ES-I3 (cell line): ENCODE measurements around the gene POPDC3.

Experiments
- H3K36me3 ChIP-seq: 2 replicates; pipeline ENCODE4 v1.6.1; 2013; ENCODE audit warnings: mild to moderate bottlenecking, low read length, control low read depth, moderate library complexity; ENCODE audit not compliant: insufficient read depth
- H3K4me1 ChIP-seq: 2 replicates; pipeline ENCODE4 v1.6.1; 2013; ENCODE audit warnings: mild to moderate bottlenecking, control low read depth, low read length; ENCODE audit not compliant: insufficient read depth
- H3K9ac ChIP-seq: 2 replicates; pipeline ENCODE4 v1.6.1; 2013; ENCODE audit warnings: low read depth, mild to moderate bottlenecking, low read length, moderate library complexity
- H3K9me3 ChIP-seq: 2 replicates; pipeline ENCODE4 v1.6.1; 2013; ENCODE audit warnings: mild to moderate bottlenecking, low read length, moderate library complexity; ENCODE audit not compliant: control insufficient read depth, insufficient read depth

The POPDC3 gene

GRCh38 chr6:105151644-105152043 is 28.2 kb downstream of the POPDC3 start:
- H3K9ac ChIP-seq: no peak overlapping the region
- no peaks in the 10 kb centered on the region for H3K4me1 ChIP-seq
- H3K9me3 ChIP-seq: no peaks in the 10 kb centered on the region
- no peaks in the 10 kb centered on the region for H3K36me3 ChIP-seq

DNA sequence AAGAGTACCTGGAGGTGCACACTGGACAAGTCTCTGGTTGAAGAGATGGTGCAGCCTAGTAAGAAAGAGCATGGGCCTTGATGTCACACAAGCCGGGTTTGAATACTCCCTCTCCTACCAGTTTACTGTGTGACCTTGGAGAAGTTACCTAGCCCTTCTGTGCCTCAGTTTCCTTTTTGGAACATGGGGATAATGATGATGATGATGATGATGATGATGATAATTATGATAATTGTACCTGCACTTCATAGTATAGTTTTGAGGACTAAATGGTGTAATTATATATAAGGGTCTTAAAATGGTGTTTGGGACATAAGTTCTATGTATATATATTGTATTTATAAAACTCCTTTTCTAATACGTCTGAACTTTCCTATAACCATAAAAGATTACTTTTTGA is 41.7 kb downstream of the POPDC3 start:
- Histone ChIP-seq H3K4me1 (no peaks in the 10 kb centered on the region; the same call in 1 of the 2 replicates), H3K9ac (no peak overlapping the region), H3K9me3 (no peaks in the 10 kb centered on the region), H3K36me3 (no peaks in the 10 kb centered on the region)

GRCh38 chr6:105137388-105137787 is 42.4 kb downstream of the POPDC3 start:
- H3K9me3 ChIP-seq: no peaks in the 10 kb centered on the region
- peak overlapping the region; percentile 85 for H3K9ac ChIP-seq
- no peaks in the 10 kb centered on the region for H3K36me3 ChIP-seq
- no peaks in the 10 kb centered on the region; the same call in 1 of the 2 replicates for H3K4me1 ChIP-seq

DNA sequence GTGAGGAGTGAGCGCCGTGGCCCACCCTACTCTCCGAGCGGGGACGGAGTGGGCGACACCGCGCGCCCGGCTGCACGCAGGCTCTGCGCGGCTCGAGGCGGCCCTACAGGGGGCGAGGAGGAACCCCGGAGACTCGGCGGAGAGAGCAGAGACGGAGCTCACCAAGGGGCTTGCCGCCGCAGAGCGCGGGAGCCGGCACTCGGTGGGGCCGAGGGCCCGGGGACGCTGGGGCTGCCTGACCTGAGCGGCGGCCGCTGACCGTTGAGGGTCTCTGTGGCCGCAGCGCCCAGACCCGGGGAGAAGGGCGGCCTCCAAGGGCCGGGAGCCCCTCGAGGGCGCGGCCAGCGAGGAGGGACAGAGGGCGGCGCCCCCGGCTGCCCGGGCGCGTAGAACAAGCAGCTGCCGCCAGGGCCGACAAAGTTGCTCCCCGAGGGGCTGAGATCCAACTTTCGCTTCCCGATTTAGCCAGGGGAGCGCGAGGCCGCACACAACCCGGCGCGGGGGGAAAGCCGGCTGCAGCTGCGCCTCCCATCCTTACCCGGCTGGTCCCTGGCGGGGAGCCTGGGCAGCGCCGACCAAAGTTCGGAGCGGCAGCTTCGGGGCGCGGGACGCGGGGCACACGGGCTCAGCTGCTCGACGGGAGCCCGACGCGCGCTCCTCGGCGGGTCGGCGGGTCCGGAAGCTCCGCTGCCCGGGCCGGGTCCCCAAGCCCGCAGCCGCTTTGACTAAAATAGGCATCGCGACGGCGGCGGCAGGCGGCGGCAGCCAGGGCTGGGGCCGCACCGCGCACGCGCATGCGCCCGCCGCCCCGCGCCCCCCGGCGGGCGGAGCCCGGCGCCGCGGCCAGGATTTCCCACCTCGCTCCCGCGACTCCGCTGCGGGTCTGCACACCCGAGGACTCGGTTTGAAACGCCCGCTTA is 43.1 kb downstream of the POPDC3 start:
- Histone ChIP-seq H3K9me3 (no peaks in the 10 kb centered on the region), H3K9ac (peak overlapping the region; percentile 86), H3K4me1 (no peaks in the 10 kb centered on the region; the same call in 1 of the 2 replicates), H3K36me3 (no peaks in the 10 kb centered on the region)

- Histone ChIP-seq H3K9ac (peak overlapping the region; percentile 86), H3K9me3 (no peaks in the 10 kb centered on the region), H3K36me3 (no peaks in the 10 kb centered on the region), H3K4me1 (no peaks in the 10 kb centered on the region; the same call in 1 of the 2 replicates)
Observed at GRCh38 chr6:105135907-105136430, 43.8 kb downstream of the POPDC3 start.

GRCh38 chr6:105135056-105135455 is 44.8 kb downstream of the POPDC3 start:
- H3K36me3 ChIP-seq: no peaks in the 10 kb centered on the region
- no peak overlapping the region for H3K9ac ChIP-seq
- no peaks in the 10 kb centered on the region for H3K9me3 ChIP-seq
- no peaks in the 10 kb centered on the region; the same call in 1 of the 2 replicates for H3K4me1 ChIP-seq

DNA sequence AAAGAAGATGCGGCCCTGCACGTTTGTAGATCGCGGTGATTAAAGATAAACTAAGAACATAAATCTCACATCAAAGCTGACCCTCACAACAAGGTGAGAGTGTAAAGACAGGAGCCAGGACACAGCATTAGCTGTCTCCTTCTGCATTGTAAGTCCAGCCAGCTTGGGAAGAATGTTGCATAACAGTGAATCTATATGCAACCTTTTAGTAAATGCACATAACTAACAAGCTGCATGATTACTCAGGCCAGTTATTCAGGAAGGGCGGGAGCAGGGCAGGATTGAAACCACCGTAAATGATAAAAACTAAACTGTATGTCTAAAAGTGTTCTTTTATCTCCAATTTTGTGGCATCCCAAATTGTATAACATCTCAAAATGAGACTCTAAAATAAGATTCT is 57.1 kb downstream of the POPDC3 start:
- Histone ChIP-seq H3K9ac (no peak overlapping the region), H3K9me3 (no peaks in the 10 kb centered on the region), H3K4me1 (peaks cover 12% of the 10 kb centered on the region; the same call in 1 of the 2 replicates), H3K36me3 (no peaks in the 10 kb centered on the region)

GRCh38 chr6:105121981-105122380 is 57.8 kb downstream of the POPDC3 start:
- H3K9me3 ChIP-seq: no peaks in the 10 kb centered on the region
- H3K36me3 ChIP-seq: no peaks in the 10 kb centered on the region

DNA sequence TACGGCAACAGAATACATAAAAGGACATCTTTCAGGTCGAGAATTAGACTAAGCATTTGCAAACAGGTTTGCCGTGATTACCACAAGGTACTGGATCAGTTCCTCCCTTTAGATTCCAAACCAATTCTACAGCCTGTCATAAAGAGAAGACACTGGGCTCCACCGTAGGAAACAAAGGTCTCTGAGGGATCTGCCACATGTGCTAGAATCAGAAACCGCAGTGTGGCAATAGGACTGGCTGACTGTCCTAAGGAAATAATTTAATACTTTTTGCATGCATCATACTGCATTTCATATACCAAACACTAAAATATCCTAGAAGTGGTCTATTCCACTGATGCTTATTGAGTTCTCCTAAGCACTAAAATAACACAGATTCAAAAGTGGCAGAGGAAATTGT is 59.2 kb downstream of the POPDC3 start:
- H3K36me3 ChIP-seq: no peaks in the 10 kb centered on the region
- no peak overlapping the region for H3K9ac ChIP-seq
- H3K4me1 ChIP-seq: peaks cover 12% of the 10 kb centered on the region; the same call in 1 of the 2 replicates
- no peaks in the 10 kb centered on the region for H3K9me3 ChIP-seq

More at GRCh38 chr6:105121981-105122380, 57.8 kb downstream of the POPDC3 start:
- peaks cover 12% of the 10 kb centered on the region; the same call in 1 of the 2 replicates for H3K4me1 ChIP-seq
- no peak overlapping the region for H3K9ac ChIP-seq

- no peaks in the 10 kb centered on the region for H3K4me1 ChIP-seq
- no peaks in the 10 kb centered on the region for H3K36me3 ChIP-seq
Observed at GRCh38 chr6:105116150-105116549, 63.7 kb downstream of the POPDC3 start.

GRCh38 chr6:105113422-105113821 is 66.4 kb downstream of the POPDC3 start:
- Histone ChIP-seq H3K4me1 (no peaks in the 10 kb centered on the region), H3K36me3 (no peaks in the 10 kb centered on the region), H3K9me3 (no peaks in the 10 kb centered on the region), H3K9ac (no peak overlapping the region)

More at GRCh38 chr6:105116150-105116549, 63.7 kb downstream of the POPDC3 start:
- Histone ChIP-seq H3K9ac (no peak overlapping the region), H3K9me3 (no peaks in the 10 kb centered on the region)

- H3K4me1 ChIP-seq: no peaks in the 10 kb centered on the region
- H3K9ac ChIP-seq: no peak overlapping the region
- no peaks in the 10 kb centered on the region for H3K36me3 ChIP-seq
- H3K9me3 ChIP-seq: no peaks in the 10 kb centered on the region
Observed at GRCh38 chr6:105112577-105112976, 67.2 kb downstream of the POPDC3 start.

DNA sequence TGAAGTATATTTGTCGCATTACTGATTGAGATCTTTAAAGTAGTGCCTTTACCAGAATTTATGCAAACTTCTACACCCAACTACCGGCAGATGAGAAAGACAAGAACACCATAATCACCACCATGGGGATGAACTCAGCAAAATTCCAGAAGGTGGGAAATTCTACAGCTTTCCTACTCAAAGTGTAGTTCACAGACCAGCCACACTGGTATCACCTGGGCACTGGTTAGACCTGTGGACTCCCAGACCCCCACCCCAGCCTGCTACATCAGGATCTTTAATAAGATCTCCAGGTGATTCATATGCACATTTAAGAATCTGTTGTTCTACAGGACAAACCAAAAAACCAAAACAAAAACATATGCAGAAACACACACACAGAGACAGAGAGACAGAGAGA is 67.9 kb downstream of the POPDC3 start:
- Histone ChIP-seq H3K36me3 (no peaks in the 10 kb centered on the region), H3K9ac (no peak overlapping the region), H3K9me3 (no peaks in the 10 kb centered on the region), H3K4me1 (no peaks in the 10 kb centered on the region)

- Histone ChIP-seq H3K9me3 (no peaks in the 10 kb centered on the region), H3K36me3 (no peaks in the 10 kb centered on the region), H3K4me1 (no peaks in the 10 kb centered on the region), H3K9ac (no peak overlapping the region)
Observed at GRCh38 chr6:105111105-105111504, 68.7 kb downstream of the POPDC3 start.
